IMR-90 (cell line): ENCODE data around the gene IL22. TPM values are rescaled to one million over a fixed set of nuclear protein-coding genes. Genes with fewer than 3 reads are reported as not detected.

ENCODE experiments used
- ATAC-seq: fragments of 200-7000 bp; cut with Tn5 transposase; 2 replicates; pipeline ENCODE4 v1.9.1; 2020; ENCODE audit warnings: low read depth, mild to moderate bottlenecking, moderate library complexity
- BruUV-seq: library from RNA; stranded (reverse); fragments of 400-500 nt; replicated peaks from 2 replicates; lab custom pipeline; 2021; lab: Mats Ljungman, UMichigan
- CTCF ChIA-PET: fragments of 300-600 bp; formaldehyde crosslinking; extraction: SDS; loops from one replicate; lab custom pipeline; 2021; ENCODE audit warnings: antibody characterized with exemption; lab: Yijun Ruan, JAX
- POLR2A ChIA-PET: fragments of 300-600 bp; sonication (Branson Sonifier 250); formaldehyde crosslinking; loops from one replicate; lab custom pipeline; 2022; ENCODE audit warnings: antibody characterized with exemption; ENCODE audit not compliant: unreplicated experiment; lab: Charles Lee
- DNase-seq: peaks from one replicate; pipeline ENCODE4 v3.0.0; 2013
- H2AFZ ChIP-seq: replicated peaks from 2 replicates; pipeline ENCODE3; 2013; ENCODE audit warnings: low read length, mild to moderate bottlenecking; ENCODE audit not compliant: poor library complexity
- H2AK5ac ChIP-seq: 2 replicates; pipeline ENCODE4 v1.6.1; 2013; ENCODE audit warnings: low read depth, low read length, inconsistent platforms
- H2AK9ac ChIP-seq: replicated peaks from 2 replicates; pipeline ENCODE3; 2013; ENCODE audit warnings: mild to moderate bottlenecking, low read depth, low read length, moderate library complexity; ENCODE audit not compliant: poor library complexity
- H2BK120ac ChIP-seq: 2 replicates; pipeline ENCODE4 v1.6.1; 2013; ENCODE audit warnings: low read depth, low read length, inconsistent platforms
- H2BK15ac ChIP-seq: 3 replicates; pipeline ENCODE4 v1.6.1; 2013; ENCODE audit warnings: low read depth, low read length, inconsistent platforms
- H2BK20ac ChIP-seq: 2 replicates; pipeline ENCODE4 v1.6.1; 2013; ENCODE audit warnings: low read depth, mild to moderate bottlenecking, inconsistent platforms, low read length, moderate library complexity
- H2BK5ac ChIP-seq: 2 replicates; pipeline ENCODE4 v1.6.1; 2013; ENCODE audit warnings: mild to moderate bottlenecking, low read depth, low read length, inconsistent platforms; ENCODE audit not compliant: poor library complexity, severe bottlenecking
- H3K14ac ChIP-seq: replicated peaks from 2 replicates; pipeline ENCODE4 v1.6.1; 2013; ENCODE audit warnings: low read depth, low read length, inconsistent platforms
- H3K18ac ChIP-seq: 2 replicates; pipeline ENCODE4 v1.6.1; 2013; ENCODE audit warnings: low read depth, low read length, control low read depth
- H3K23ac ChIP-seq: 2 replicates; pipeline ENCODE4 v1.6.1; 2013; ENCODE audit warnings: low read depth, low read length, inconsistent platforms
- H3K27ac ChIP-seq: 2 replicates; pipeline ENCODE4 v1.5.1; 2013; ENCODE audit warnings: mild to moderate bottlenecking, control low read depth, low read length; ENCODE audit not compliant: insufficient read depth
- H3K27me3 ChIP-seq: 2 replicates; pipeline ENCODE4 v1.6.1; 2013; ENCODE audit warnings: low read length; ENCODE audit not compliant: control insufficient read depth, insufficient read depth
- H3K36me3 ChIP-seq: 2 replicates; pipeline ENCODE4 v1.6.1; 2013; ENCODE audit warnings: low read length, mixed read lengths; ENCODE audit not compliant: control insufficient read depth, insufficient read depth
- H3K4ac ChIP-seq: 2 replicates; pipeline ENCODE4 v1.6.1; 2013; ENCODE audit warnings: low read depth, low read length, inconsistent platforms
- H3K4me1 ChIP-seq: 2 replicates; pipeline ENCODE4 v1.6.1; 2013; ENCODE audit warnings: low read length, mixed read lengths; ENCODE audit not compliant: control insufficient read depth, insufficient read depth
- H3K4me2 ChIP-seq: 2 replicates; pipeline ENCODE4 v1.6.1; 2013; ENCODE audit warnings: low read depth, mild to moderate bottlenecking, control low read depth, low read length, moderate library complexity
- H3K4me3 ChIP-seq: 2 replicates; pipeline ENCODE4 v1.5.1; 2013; ENCODE audit warnings: low read depth, mild to moderate bottlenecking, control low read depth, low read length, moderate library complexity; ENCODE audit not compliant: insufficient read depth
- H3K56ac ChIP-seq: 2 replicates; pipeline ENCODE4 v1.6.1; 2013; ENCODE audit warnings: low read length, inconsistent platforms; ENCODE audit not compliant: insufficient read depth; ENCODE audit errors: extremely low read depth
- H3K79me1 ChIP-seq, 2 experiments: 2 replicates each; pipeline ENCODE4 v1.6.1; 2013; ENCODE audit warnings: low read length in 2 of 2, inconsistent platforms in 1 of 2, low read depth in 1 of 2
- H3K9ac ChIP-seq: 2 replicates; pipeline ENCODE4 v1.6.1; 2013; ENCODE audit warnings: low read depth, low read length, control low read depth
- H3K9me1 ChIP-seq: 2 replicates; pipeline ENCODE4 v1.6.1; 2013; ENCODE audit warnings: low read length, inconsistent platforms; ENCODE audit not compliant: insufficient read depth
- H3K9me3 ChIP-seq: 2 replicates; pipeline ENCODE4 v1.6.1; 2013; ENCODE audit warnings: low read length; ENCODE audit not compliant: control insufficient read depth, insufficient read depth
- H4K20me1 ChIP-seq: 2 replicates; pipeline ENCODE4 v1.6.1; 2013; ENCODE audit warnings: low read length, inconsistent platforms; ENCODE audit not compliant: insufficient read depth
- H4K5ac ChIP-seq: 2 replicates; pipeline ENCODE4 v1.6.1; 2013; ENCODE audit warnings: mild to moderate bottlenecking, low read depth, low read length, control low read depth
- H4K8ac ChIP-seq, 2 experiments: 2 replicates each; pipeline ENCODE4 v1.6.1; 2013; ENCODE audit warnings: low read depth in 2 of 2, low read length in 2 of 2, control low read depth in 1 of 2, inconsistent platforms in 1 of 2
- H4K91ac ChIP-seq: 2 replicates; pipeline ENCODE4 v1.6.1; 2013; ENCODE audit warnings: low read depth, low read length, inconsistent platforms; ENCODE audit not compliant: insufficient read depth
- BHLHE40 ChIP-seq: fragments of 150-350 bp; IDR thresholded peaks from 2 replicates; pipeline ENCODE4 v1.6.1; 2016; ENCODE audit warnings: mild to moderate bottlenecking, low read depth, low read length
- CEBPB ChIP-seq: IDR thresholded peaks from 2 replicates; pipeline ENCODE4 v1.6.1; 2012; ENCODE audit warnings: low read depth, low read length, improper control_type of control experiment
- CHD1 ChIP-seq: IDR thresholded peaks from 2 replicates; pipeline ENCODE4 v1.6.1; 2012; ENCODE audit warnings: low read depth, low read length, improper control_type of control experiment
- CTCF ChIP-seq: conservative IDR thresholded peaks from 2 replicates; pipeline ENCODE4 v1.5.1; 2012; ENCODE audit warnings: mild to moderate bottlenecking, low read depth, low read length, improper control_type of control experiment
- ELK1 ChIP-seq: fragments of 150-350 bp; IDR thresholded peaks from 2 replicates; pipeline ENCODE4 v1.6.1; 2016; ENCODE audit warnings: low read depth, mild to moderate bottlenecking, low read length, moderate library complexity, borderline replicate concordance
- FOS ChIP-seq: fragments of 150-350 bp; IDR thresholded peaks from 2 replicates; pipeline ENCODE4 v1.6.1; 2016; ENCODE audit warnings: low read depth, low read length
- MAFK ChIP-seq: IDR thresholded peaks from 2 replicates; pipeline ENCODE4 v1.6.1; 2012; ENCODE audit warnings: low read depth, low read length, improper control_type of control experiment
- MAZ ChIP-seq: IDR thresholded peaks from 2 replicates; pipeline ENCODE4 v1.6.1; 2012; ENCODE audit warnings: low read depth, mild to moderate bottlenecking, low read length, improper control_type of control experiment, moderate library complexity, borderline replicate concordance
- MXI1 ChIP-seq: IDR thresholded peaks from 2 replicates; pipeline ENCODE4 v1.6.1; 2012; ENCODE audit warnings: low read depth, mild to moderate bottlenecking, low read length, moderate library complexity, borderline replicate concordance
- RAD21 ChIP-seq: IDR thresholded peaks from 2 replicates; pipeline ENCODE4 v1.6.1; 2012; ENCODE audit warnings: low read length, improper control_type of control experiment
- RCOR1 ChIP-seq: IDR thresholded peaks from 2 replicates; pipeline ENCODE4 v1.6.1; 2012; ENCODE audit warnings: mild to moderate bottlenecking, low read length, improper control_type of control experiment; ENCODE audit not compliant: insufficient replicate concordance
- WGBS, 2 experiments: methylation state at CpG; one replicate each; pipeline versions ENCODE4 v1.1.5 to v1.1.7; 2013; ENCODE audit warnings: missing lambda C conversion rate in 2 of 2; ENCODE audit not compliant: insufficient read length in 1 of 2; ENCODE audit errors: extremely low coverage in 2 of 2; 5-methylcytosine and 5-hydroxymethylcytosine counted together
- dilution Hi-C: fragments of 300-500 bp; cut with HindIII; formaldehyde crosslinking; loops from one replicate; pipeline ENCODE4 v1.14.3; 2018; ENCODE audit warnings: low sequenced_read_pairs; ENCODE audit not compliant: unreplicated experiment
- in situ Hi-C: fragments of 300-500 bp; cut with MboI; formaldehyde crosslinking; loops from 3 replicates; pipeline ENCODE4 v1.14.3; 2019; ENCODE audit warnings: low sequenced_read_pairs, inconsistent platforms, mixed read lengths
- intact Hi-C: fragments of 100-400 bp; cut with micrococcal nuclease; formaldehyde crosslinking; loops from 2 replicates; pipeline ENCODE4 v1.10.0; 2022
- polyA plus RNA-seq, 3 experiments: library from polyadenylated mRNA; depleted of rRNA; stranded (reverse); fragments of >200 nt; gene quantifications; 2 replicates each; pipeline ENCODE4 v1.2.3, GENCODE V29; 2012; ENCODE audit warnings: low replicate concordance in 1 of 3
- total RNA-seq: library from RNA; depleted of rRNA; stranded (reverse); fragments of >200 nt; gene quantifications from 2 replicates; pipeline ENCODE4 v1.2.3, GENCODE V29; 2012

Gene IL22
- total and polyA plus RNA-seq, 2 of the 4 experiments (the other 2 are of a cell fraction), result not detected

- CTCF ChIA-PET, result interaction anchor here (0.6 kb wide), 1 partner anchor 22 kb away, joined by 3 read pairs; no protein-coding TSS in a partner anchor
- no peaks in the 10 kb centered on the region for H3K27me3 ChIP-seq
Measured at GRCh38 chr12:68287106-68287505, 33.7 kb upstream of the IL22 start.

More at GRCh38 chr12:68287106-68287505, 33.7 kb upstream of the IL22 start:
- no peak overlapping the region; the same call in 1 of the 2 replicates for H3K23ac ChIP-seq
- no peak overlapping the region for H3K27ac ChIP-seq
- H4K20me1 ChIP-seq, result no peaks in the 10 kb centered on the region
- WGBS, 2 experiments, result no CpG with 5 or more reads among the region's 5 CpGs
- POLR2A ChIA-PET, result no interaction called here
- no peaks in the 10 kb centered on the region for H3K9me3 ChIP-seq
- no peak overlapping the region for H2AK5ac ChIP-seq
- H3K4me1 ChIP-seq, result no peaks in the 10 kb centered on the region
- no peak for DNase-seq
- H3K9ac ChIP-seq, result no peak overlapping the region
- no peak overlapping the region for H2BK20ac ChIP-seq
- H3K4me2 ChIP-seq, result no peak overlapping the region
- no peak overlapping the region for H2BK5ac ChIP-seq
- H2AFZ ChIP-seq, result no peak overlapping the region
- TF ChIP-seq RCOR1 (no peak), RAD21 (no peak), ELK1 (no peak), MAFK (no peak), FOS (no peak), BHLHE40 (no peak), MAZ (no peak), CEBPB (no peak), CTCF (no peak), MXI1 (no peak), CHD1 (no peak)
- no peak overlapping the region for H3K56ac ChIP-seq
- H3K18ac ChIP-seq, result no peak overlapping the region
- BruUV-seq, result no TSS peak
- in situ Hi-C loops, result no loop called here
- intact Hi-C loops, result no loop called here
- H3K9me1 ChIP-seq, result no peaks in the 10 kb centered on the region
- no peak overlapping the region for H4K5ac ChIP-seq
- H2BK15ac ChIP-seq, result no peak overlapping the region
- no peak overlapping the region for H4K8ac ChIP-seq
- ATAC-seq, result no peak
- H3K79me1 ChIP-seq, result no peaks in the 10 kb centered on the region
- H3K4me3 ChIP-seq, result no peak overlapping the region
- no peak overlapping the region for H2AK9ac ChIP-seq
- no peak overlapping the region for H3K4ac ChIP-seq
- no peak overlapping the region for H2BK120ac ChIP-seq
- H3K14ac ChIP-seq, result no peak overlapping the region
- no peak overlapping the region for H4K91ac ChIP-seq
- dilution Hi-C loops, result no loop called here
- no peaks in the 10 kb centered on the region for H3K36me3 ChIP-seq
